Naive thymus-derived CD8-positive, alpha-beta T cell (primary cell): Measurements from ENCODE around the gene NAA40. TPM values are rescaled to one million over a fixed set of nuclear protein-coding genes. Genes with fewer than 3 reads are reported as not detected.

Experiments
- ATAC-seq, 2 donors: fragments of 150-1000 bp; cut with Tn5 transposase in 1 of 2; sonication (Bioruptor Pico), chemical (Tn5 transposase) in 1 of 2; 1 replicate in 1 of 2; 2 replicates in 1 of 2; pipeline ENCODE4 v1.10.0; 2021; ENCODE audit warnings: mild to moderate bottlenecking in 2 of 2, moderate library complexity in 2 of 2
- POLR2A ChIA-PET: fragments of 350-600 bp; sonication (Branson Sonifier 250); formaldehyde crosslinking; loops from one replicate; lab custom pipeline; 2021; ENCODE audit warnings: antibody characterized with exemption; lab: Charles Lee
- DNase-seq, 10 donors: peaks; one replicate each; pipeline versions ENCODE4 v3.0.0 to v3.0.0-alpha.2; 2020 to 2022
- H3K27ac Mint-ChIP-seq, 10 donors: one replicate each; pipeline ENCODE4 v1.8.0; 2020 to 2022; ENCODE audit warnings: mild to moderate bottlenecking in 10 of 10, mixed read lengths in 10 of 10, moderate library complexity in 4 of 10, inconsistent platforms in 1 of 10
- H3K27me3 Mint-ChIP-seq, 5 donors: one replicate each; pipeline ENCODE4 v1.8.0; 2021 to 2022; ENCODE audit warnings: mixed read lengths in 5 of 5
- H3K36me3 Mint-ChIP-seq, 3 donors: one replicate each; pipeline ENCODE4 v1.8.0; 2020 to 2022; ENCODE audit warnings: mixed read lengths in 3 of 3, mild to moderate bottlenecking in 2 of 3, inconsistent platforms in 1 of 3
- H3K4me1 Mint-ChIP-seq, 4 donors: one replicate each; pipeline ENCODE4 v1.8.0; 2021 to 2022; ENCODE audit warnings: mixed read lengths in 4 of 4
- H3K4me3 Mint-ChIP-seq, 10 donors: one replicate each; pipeline ENCODE4 v1.8.0; 2020 to 2022; ENCODE audit warnings: mild to moderate bottlenecking in 10 of 10, mixed read lengths in 10 of 10, moderate library complexity in 6 of 10, inconsistent platforms in 1 of 10
- H3K9me3 Mint-ChIP-seq, 9 donors: one replicate each; pipeline ENCODE4 v1.8.0; 2020 to 2022; ENCODE audit warnings: mixed read lengths in 9 of 9, mild to moderate bottlenecking in 3 of 9, inconsistent platforms in 1 of 9, moderate library complexity in 1 of 9
- polyA plus RNA-seq, 3 donors: library from polyadenylated mRNA; unstranded; fragments of 300-500 nt; fragmentation: Illumina TruSeq; gene quantifications; one replicate each; pipeline ENCODE4 v1.2.3, GENCODE V29; 2021
- total RNA-seq, 8 experiments: library from RNA in 2 of 8; stranded (reverse) in 2 of 8; gene quantifications; one replicate each; pipeline ENCODE4 v1.2.3 and lab custom pipeline; 2021 to 2026

NAA40 gene
- total and polyA plus RNA-seq, 5 experiments from 2014 or later, result 6.2 to 28.0 (median 14.6) TPM

DNA sequence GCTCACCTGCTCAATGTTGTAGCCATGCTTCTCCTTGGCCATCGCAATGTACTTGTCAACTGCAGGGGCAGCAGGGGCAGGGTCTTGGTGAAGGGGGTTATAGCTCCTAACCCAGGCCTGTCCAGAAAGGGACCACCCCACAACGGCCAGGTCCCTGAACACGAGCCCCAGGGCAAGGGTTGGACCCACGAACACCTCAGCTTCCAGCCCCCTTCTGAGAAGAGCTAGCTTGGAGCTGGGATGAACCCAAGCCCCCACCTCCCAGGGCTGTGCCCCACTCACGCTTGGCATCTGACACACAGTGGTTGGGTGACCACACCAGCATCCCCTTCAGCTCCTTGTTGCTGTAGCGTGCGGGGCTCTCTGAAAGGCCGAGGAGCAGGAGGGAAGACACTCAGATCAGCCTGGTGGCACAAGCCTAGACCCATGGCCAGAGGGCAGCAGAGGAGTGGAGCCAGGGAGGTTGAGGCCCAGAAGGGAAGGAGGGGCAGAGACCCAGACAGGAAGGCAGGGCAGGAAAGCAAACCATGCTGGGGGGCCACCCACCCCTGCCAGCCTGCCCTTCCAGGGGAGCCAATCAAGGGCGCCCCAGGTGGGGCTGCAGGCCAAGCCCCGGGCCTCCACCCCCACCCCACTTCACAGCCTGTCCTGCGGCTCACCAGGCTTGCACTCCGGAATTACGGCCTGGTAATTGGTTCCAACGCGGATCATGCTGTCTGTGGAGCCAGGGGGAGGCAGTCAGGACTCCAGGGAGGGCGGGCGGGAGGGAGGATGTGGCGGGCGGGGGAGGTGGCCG is 23.7 kb upstream of the NAA40 start:
- Mint-ChIP-seq H3K27ac (no peak overlapping the region), H3K4me1 (peaks cover 11 to 27% (median 21%) of the 10 kb centered on the region in 4 donors), H3K4me3 (peak overlapping the region in 9 of 10 donors; percentile 15 to 87 (median 60)), H3K9me3 (no peaks in the 10 kb centered on the region), H3K27me3 (no peaks in the 10 kb centered on the region), H3K36me3 (peaks cover 0 to 7% (median 0%) of the 10 kb centered on the region in 3 donors)
- DNase-seq (no peak), ATAC-seq (no peak)
- POLR2A ChIA-PET, result interaction anchor here (0.6 to 1.5 kb wide), 3 partner anchors 16 to 77 kb away, joined by 3 read pairs; no protein-coding TSS in a partner anchor

DNA sequence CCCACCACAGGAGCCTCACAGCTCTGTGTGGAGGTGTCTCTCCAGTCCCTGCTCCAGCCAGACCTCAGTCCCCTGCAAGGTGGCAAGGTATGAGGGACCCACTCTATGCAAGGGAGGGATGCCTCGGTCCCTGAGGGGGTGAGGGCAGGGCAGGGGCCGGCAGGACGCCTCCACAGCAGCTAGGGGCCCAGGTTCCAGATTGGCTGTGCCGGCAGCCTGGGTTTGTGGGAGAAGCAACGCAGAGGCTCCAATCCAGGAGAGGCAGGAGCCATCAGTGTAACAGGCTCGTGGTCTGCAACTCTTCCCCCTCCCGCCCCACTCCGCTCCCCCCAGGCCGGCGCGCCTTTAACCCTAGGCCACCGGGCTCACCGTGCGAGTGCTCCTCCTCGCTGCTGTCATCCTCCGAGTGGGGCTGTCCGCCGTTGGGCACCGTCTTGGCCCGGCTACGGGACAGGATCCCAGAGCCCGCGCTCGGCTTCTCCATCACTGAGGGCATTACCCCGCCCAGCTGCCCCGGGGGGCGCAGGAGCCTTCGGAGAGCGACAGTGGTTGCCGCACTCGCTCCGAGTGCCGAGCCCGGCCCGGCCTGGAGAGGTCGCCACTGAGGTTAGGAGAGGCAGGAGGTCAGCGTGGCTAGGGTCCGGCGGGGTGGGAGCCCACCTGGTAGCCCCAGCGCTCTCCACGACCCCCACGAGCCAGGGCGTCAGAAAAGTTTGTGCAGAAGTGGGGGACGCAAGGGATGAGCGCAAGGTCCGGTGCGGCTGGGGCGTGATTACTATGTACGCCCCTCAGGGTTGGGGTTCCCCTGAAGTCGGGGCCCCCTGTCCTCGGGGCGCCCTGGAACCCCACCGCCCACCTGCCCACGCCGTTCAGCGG is 22.6 kb upstream of the NAA40 start:
- Mint-ChIP-seq H3K4me1 (peaks cover 9 to 27% (median 21%) of the 10 kb centered on the region in 4 donors), H3K9me3 (no peaks in the 10 kb centered on the region), H3K4me3 (peak overlapping the region; percentile 70 to 91 (median 81)), H3K27me3 (no peaks in the 10 kb centered on the region), H3K27ac (peak overlapping the region in 2 of 10 donors; percentile 18 to 40), H3K36me3 (peaks cover 0 to 3% (median 0%) of the 10 kb centered on the region in 3 donors)
- ATAC-seq (peak; percentile 33 to 46), DNase-seq (peak in 2 of 10 donors; percentile 24 to 31)
- POLR2A ChIA-PET, result interaction anchor here (0.6 to 1.7 kb wide), 3 partner anchors 77 to 89 kb away, joined by 3 to 8 read pairs (median 7); partner anchors contain the start of gene MARK2

- DNase-seq (peak in 9 of 10 donors; percentile 28 to 73 (median 48)), ATAC-seq (peak; percentile 67 to 72)
- peaks cover 9 to 27% (median 21%) of the 10 kb centered on the region in 4 donors for H3K4me1 Mint-ChIP-seq
- no peaks in the 10 kb centered on the region for H3K9me3 Mint-ChIP-seq
- POLR2A ChIA-PET, result interaction anchor here (0.7 to 1.7 kb wide), 4 partner anchors 69 to 80 kb away, joined by 3 to 8 read pairs (median 4); partner anchors contain the start of genes MARK2 and OTUB1
- peak within 1 kb of the TSS in 4 of 10 donors; percentile 18 to 83 (median 54) for H3K27ac Mint-ChIP-seq
- no peaks in the 10 kb centered on the region for H3K27me3 Mint-ChIP-seq
- peaks cover 0 to 3% (median 0%) of the 10 kb centered on the region in 3 donors for H3K36me3 Mint-ChIP-seq
- H3K4me3 Mint-ChIP-seq, result peak within 1 kb of the TSS; percentile 74 to 91 (median 81)
Observed at GRCh38 chr11:63916837-63917691, 21.7 kb upstream of the NAA40 start, which contains the start of gene RCOR2. Gene RCOR2, minus strand, starts transcription at chr11:63917164. Its CDS starts 708 bp downstream, at chr11:63916456.

GRCh38 chr11:63917692-63918506 is 20.9 kb upstream of the NAA40 start:
- H3K27ac Mint-ChIP-seq, result peak overlapping the region in 2 of 10 donors; percentile 67 to 83
- no peaks in the 10 kb centered on the region for H3K36me3 Mint-ChIP-seq
- ATAC-seq (peak; percentile 46 to 47), DNase-seq (peak in 4 of 10 donors; percentile 30 to 46 (median 36))
- POLR2A ChIA-PET, result interaction anchor here (0.5 to 1.7 kb wide), 6 partner anchors 59 to 80 kb away, joined by 3 to 8 read pairs (median 4); partner anchors contain the start of genes MARK2 and OTUB1
- no peaks in the 10 kb centered on the region for H3K9me3 Mint-ChIP-seq
- H3K4me3 Mint-ChIP-seq, result peak overlapping the region; percentile 73 to 88 (median 76)
- peaks cover 9 to 27% (median 21%) of the 10 kb centered on the region in 4 donors for H3K4me1 Mint-ChIP-seq
- no peaks in the 10 kb centered on the region for H3K27me3 Mint-ChIP-seq

GRCh38 chr11:63918507-63919191 is 20.2 kb upstream of the NAA40 start:
- no peak for ATAC-seq
- peak overlapping the region in 6 of 10 donors; percentile 41 to 74 (median 60) for H3K27ac Mint-ChIP-seq
- H3K4me3 Mint-ChIP-seq, result peak overlapping the region; percentile 39 to 87 (median 63)
- H3K4me1 Mint-ChIP-seq, result peaks cover 9 to 27% (median 21%) of the 10 kb centered on the region in 4 donors
- H3K36me3 Mint-ChIP-seq, result no peaks in the 10 kb centered on the region
- H3K27me3 Mint-ChIP-seq, result no peaks in the 10 kb centered on the region
- H3K9me3 Mint-ChIP-seq, result no peaks in the 10 kb centered on the region
- DNase-seq, result no peak
- POLR2A ChIA-PET, result interaction anchor here (0.8 to 1.6 kb wide), 2 partner anchors 78 to 81 kb away, joined by 4 to 5 read pairs; no protein-coding TSS in a partner anchor

DNA sequence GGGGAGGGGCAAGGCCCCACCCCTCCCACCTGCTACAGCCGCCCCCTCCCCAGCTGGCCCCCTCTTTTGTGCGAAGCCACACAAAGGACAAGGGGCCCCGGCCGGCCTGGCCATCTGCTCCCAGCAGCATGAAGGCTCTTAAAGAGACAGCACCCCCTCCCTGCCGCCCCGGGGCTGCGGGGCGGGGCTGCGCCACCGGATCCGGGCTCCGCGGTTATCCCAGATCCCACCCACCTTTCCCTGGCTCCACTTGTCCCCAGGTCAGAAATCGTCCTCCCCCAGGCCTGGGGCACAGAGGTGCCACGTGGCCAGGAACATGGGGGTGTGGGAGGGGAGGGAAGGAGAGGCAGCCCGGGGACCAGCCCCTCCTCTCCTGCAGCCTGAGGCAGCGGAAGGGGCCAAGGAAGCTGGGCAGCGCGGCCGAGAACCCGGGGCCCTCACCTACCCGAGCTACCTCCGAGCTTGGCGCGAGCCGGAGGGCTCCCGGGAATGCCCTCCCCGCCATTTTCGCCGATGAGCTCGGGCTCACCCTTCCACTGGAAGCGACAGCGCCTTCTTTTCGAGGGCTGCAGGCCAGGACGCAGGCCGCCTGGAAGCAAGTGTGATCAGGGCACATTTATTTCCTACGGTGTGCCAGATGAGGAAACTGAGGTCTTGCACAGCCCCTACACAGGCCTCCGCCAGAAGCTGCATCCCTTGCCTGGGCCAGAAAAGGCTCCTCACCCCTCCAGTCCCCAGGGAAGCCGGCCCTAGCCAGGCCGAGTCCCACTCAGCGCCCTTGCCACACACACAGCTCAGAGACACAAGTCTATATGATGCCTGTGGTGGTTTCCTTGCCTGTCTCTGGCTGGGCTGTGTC is 19.3 kb upstream of the NAA40 start:
- H3K27me3 Mint-ChIP-seq, result no peaks in the 10 kb centered on the region
- no peaks in the 10 kb centered on the region for H3K36me3 Mint-ChIP-seq
- H3K4me1 Mint-ChIP-seq, result peaks cover 9 to 27% (median 20%) of the 10 kb centered on the region in 4 donors
- peak overlapping the region in 3 of 10 donors; percentile 21 to 69 (median 41) for H3K27ac Mint-ChIP-seq
- peak in 1 of 2 donors; percentile 25 for ATAC-seq
- H3K9me3 Mint-ChIP-seq, result no peaks in the 10 kb centered on the region
- DNase-seq, result no peak
- POLR2A ChIA-PET, result interaction anchor here (1.2 kb wide), 1 partner anchor 83 kb away, joined by 4 read pairs; no protein-coding TSS in a partner anchor
- peak overlapping the region in 4 of 10 donors; percentile 16 to 87 (median 52) for H3K4me3 Mint-ChIP-seq

DNA sequence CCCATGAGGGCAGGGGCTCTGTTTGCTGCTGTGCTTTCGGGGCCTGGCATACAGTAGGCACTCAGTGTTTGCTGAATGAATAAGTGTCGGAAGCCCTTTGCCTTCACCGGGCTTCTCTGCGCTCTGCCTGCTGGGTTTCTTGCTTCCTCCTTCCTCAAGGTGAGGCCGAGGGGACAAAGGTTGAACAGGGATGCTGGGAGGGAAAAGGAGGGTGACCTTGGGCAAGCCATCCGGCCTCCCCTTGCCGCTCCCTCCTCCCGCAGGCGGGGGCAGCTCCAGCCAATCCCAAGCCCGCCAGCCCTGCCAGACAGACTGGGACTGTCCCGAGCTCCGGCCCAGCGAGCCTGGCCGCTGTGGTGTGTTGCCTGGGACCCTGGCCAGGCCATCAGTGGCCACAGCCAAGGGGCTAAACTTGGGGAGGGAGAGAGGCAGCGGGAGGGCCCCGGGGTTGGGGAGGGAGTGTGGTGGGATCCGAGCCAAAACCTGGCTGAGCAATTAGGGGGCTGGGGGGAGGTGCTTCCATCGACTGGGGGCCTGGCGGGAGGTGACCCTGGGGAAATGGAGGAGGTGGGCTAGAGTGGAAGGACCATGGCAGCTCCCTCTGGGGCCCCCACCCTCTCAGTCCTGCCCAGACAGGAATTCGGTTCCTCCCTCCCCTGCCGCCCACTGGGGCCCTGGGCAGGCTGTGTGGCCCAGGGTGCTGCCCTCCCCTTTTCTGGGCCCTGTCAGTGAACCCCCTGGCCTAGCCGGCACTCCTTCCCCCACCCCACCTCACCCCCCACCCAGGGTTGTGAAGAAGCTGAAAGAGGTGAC is 18.5 kb upstream of the NAA40 start:
- H3K4me1 Mint-ChIP-seq, result peaks cover 9 to 22% (median 19%) of the 10 kb centered on the region in 4 donors
- H3K27ac Mint-ChIP-seq, result peak overlapping the region in 2 of 10 donors; percentile 41 to 69
- H3K27me3 Mint-ChIP-seq, result no peaks in the 10 kb centered on the region
- H3K9me3 Mint-ChIP-seq, result no peaks in the 10 kb centered on the region
- no peak for DNase-seq
- H3K36me3 Mint-ChIP-seq, result no peaks in the 10 kb centered on the region
- ATAC-seq, result no peak
- POLR2A ChIA-PET, result interaction anchor here (0.7 to 1.2 kb wide), 5 partner anchors 19 to 978 kb away, joined by 3 to 4 read pairs (median 3); partner anchors contain the start of gene NAA40
- H3K4me3 Mint-ChIP-seq, result peak overlapping the region in 2 of 10 donors; percentile 38 to 66

GRCh38 chr11:63920939-63921417 is 17.8 kb upstream of the NAA40 start:
- Mint-ChIP-seq H3K4me1 (peaks cover 9 to 21% (median 18%) of the 10 kb centered on the region in 4 donors), H3K9me3 (no peaks in the 10 kb centered on the region), H3K36me3 (no peaks in the 10 kb centered on the region), H3K4me3 (no peak overlapping the region), H3K27ac (no peak overlapping the region), H3K27me3 (no peaks in the 10 kb centered on the region)
- ATAC-seq, result no peak
- POLR2A ChIA-PET, result interaction anchor here (0.7 to 1.1 kb wide), 4 partner anchors 18 to 979 kb away, joined by 3 read pairs; partner anchors contain the start of gene NAA40
- peak in 3 of 10 donors; percentile 25 to 72 (median 38) for DNase-seq
